HCT116 (cell line): ENCODE data around the gene PCBP3. TPM values are rescaled to one million over a fixed set of nuclear protein-coding genes. Genes with fewer than 3 reads are reported as not detected.

Experiments
- ATAC-seq: fragments of 200-7000 bp; cut with Tn5 transposase; 2 replicates; pipeline ENCODE4 v1.9.1; 2020; ENCODE audit warnings: mild to moderate bottlenecking, moderate library complexity
- BruUV-seq: library from RNA; stranded (reverse); fragments of 400-500 nt; replicated peaks from 2 replicates; lab custom pipeline; 2021; lab: Mats Ljungman, UMichigan
- CTCF ChIA-PET: fragments of 300-600 bp; sonication (Branson Sonifier 250); formaldehyde crosslinking; loops from one replicate; lab custom pipeline; 2021; ENCODE audit warnings: antibody characterized with exemption; lab: Charles Lee
- POLR2A ChIA-PET: fragments of 300-600, 350-600 bp; sonication (Branson Sonifier 250); formaldehyde crosslinking; loops from one replicate; lab custom pipeline; 2021; ENCODE audit warnings: antibody characterized with exemption; lab: Charles Lee
- RAD21 ChIA-PET, 2 experiments: fragments of 300-600 bp; sonication (Branson Sonifier 250); formaldehyde crosslinking; loops; one replicate each; lab custom pipeline; 2023; ENCODE audit warnings: low total read pairs in 2 of 2; ENCODE audit not compliant: uncharacterized antibody in 2 of 2, unreplicated experiment in 2 of 2, low non-redundant PET in 1 of 2; lab: Charles Lee
- DNase-seq: peaks from one replicate; pipeline ENCODE4 v3.0.0-alpha.2; 2010; ENCODE audit warnings: low read depth, low spot score
- H2AFZ ChIP-seq: fragments of 200-600 bp; shearing (Covaris generic), sonication (generic); 2 replicates; pipeline ENCODE4 v1.6.1; 2017; ENCODE audit warnings: low read depth, mixed run types, mixed read lengths, antibody characterized with exemption, low read length; ENCODE audit not compliant: poor library complexity, severe bottlenecking
- H3K27ac ChIP-seq: 2 replicates; pipeline ENCODE4 v1.5.1; 2012; ENCODE audit warnings: low read depth, low read length
- H3K27me3 ChIP-seq: fragments of 200-600 bp; sonication (generic); 2 replicates; pipeline ENCODE4 v1.6.1; 2016; ENCODE audit warnings: mixed run types, low read length, mixed read lengths; ENCODE audit not compliant: insufficient read depth
- H3K36me3 ChIP-seq, 2 experiments: fragments of 200-500 bp in 1 of 2; fragments of 200-600 bp in 1 of 2; sonication (Bioruptor generic) in 1 of 2; sonication (generic) in 1 of 2; 2 replicates each; pipeline versions ENCODE4 v1.5.1 to v1.6.1; 2014 to 2016; ENCODE audit warnings: low read length in 2 of 2, inconsistent platforms in 1 of 2, mixed read lengths in 1 of 2, mixed run types in 1 of 2; ENCODE audit not compliant: insufficient read depth in 2 of 2, control insufficient read depth in 1 of 2
- H3K4me1 ChIP-seq, 2 experiments: fragments of 200-600 bp in 1 of 2; sonication (generic) in 1 of 2; 2 replicates each; pipeline versions ENCODE4 v1.5.1 to v1.6.1; 2012 to 2017; ENCODE audit warnings: low read length in 2 of 2, inconsistent platforms in 1 of 2, mild to moderate bottlenecking in 1 of 2, mixed read lengths in 1 of 2, mixed run types in 1 of 2, moderate library complexity in 1 of 2; ENCODE audit not compliant: insufficient read depth in 2 of 2, control insufficient read depth in 1 of 2
- H3K4me2 ChIP-seq: fragments of 200-600 bp; sonication (generic); 2 replicates; pipeline ENCODE4 v1.6.1; 2017; ENCODE audit warnings: mixed run types, low read length, mixed read lengths
- H3K4me3 ChIP-seq, 2 experiments: fragments of 200-600 bp in 1 of 2; sonication (generic) in 1 of 2; replicated peaks in 1 of 2; 2 replicates each; pipeline ENCODE4 v1.5.1; 2011 to 2016; ENCODE audit warnings: low read length in 2 of 2, control low read depth in 1 of 2, low read depth in 1 of 2, mild to moderate bottlenecking in 1 of 2, mixed read lengths in 1 of 2, mixed run types in 1 of 2
- H3K79me2 ChIP-seq: fragments of 200-600 bp; sonication (generic); 2 replicates; pipeline ENCODE4 v1.6.1; 2017; ENCODE audit warnings: mild to moderate bottlenecking, mixed run types, low read length, moderate library complexity, mixed read lengths; ENCODE audit not compliant: insufficient read depth
- H3K9ac ChIP-seq: fragments of 200-600 bp; sonication (generic); 2 replicates; pipeline ENCODE4 v1.6.1; 2016; ENCODE audit warnings: low read length, mixed read lengths
- H3K9me2 ChIP-seq: fragments of 200-600 bp; sonication (generic), shearing (Covaris generic); 2 replicates; pipeline ENCODE4 v1.6.1; 2017; ENCODE audit warnings: mixed run types, mild to moderate bottlenecking, moderate library complexity; ENCODE audit not compliant: insufficient read depth
- H3K9me3 ChIP-seq, 2 experiments: fragments of 200-500 bp in 1 of 2; fragments of 200-600 bp in 1 of 2; sonication (Bioruptor generic) in 1 of 2; sonication (generic) in 1 of 2; 2 replicates each; pipeline ENCODE4 v1.6.1; 2014 to 2017; ENCODE audit warnings: low read length in 2 of 2, mixed read lengths in 2 of 2, inconsistent platforms in 1 of 2, low read depth in 1 of 2, mild to moderate bottlenecking in 1 of 2, mixed run types in 1 of 2, moderate library complexity in 1 of 2; ENCODE audit not compliant: control insufficient read depth in 1 of 2, insufficient read depth in 1 of 2
- H4K20me1 ChIP-seq: fragments of 200-600 bp; sonication (generic), shearing (Covaris generic); 2 replicates; pipeline ENCODE4 v1.6.1; 2017; ENCODE audit warnings: mixed run types, mild to moderate bottlenecking, moderate library complexity; ENCODE audit not compliant: insufficient read depth
- ATF3 ChIP-seq: IDR thresholded peaks from 2 replicates; pipeline ENCODE4 v1.6.1; 2012
- CBX3 ChIP-seq: IDR thresholded peaks from 2 replicates; pipeline ENCODE4 v1.6.1; 2012; ENCODE audit warnings: low read depth
- CEBPB ChIP-seq: IDR thresholded peaks from 2 replicates; pipeline ENCODE4 v1.6.1; 2012; ENCODE audit warnings: low read depth
- CTCF ChIP-seq, 3 experiments: fragments of 200-600 bp in 1 of 3; sonication (generic) in 1 of 3; IDR thresholded peaks in 2 of 3; conservative IDR thresholded peaks in 1 of 3; 2 replicates each; pipeline ENCODE4 v1.5.1; 2012 to 2017; ENCODE audit warnings: low read depth in 2 of 3, low read length in 2 of 3, antibody characterized with exemption in 1 of 3, borderline replicate concordance in 1 of 3, control low read depth in 1 of 3, mild to moderate bottlenecking in 1 of 3, mixed read lengths in 1 of 3, mixed run types in 1 of 3, moderate library complexity in 1 of 3; ENCODE audit not compliant: insufficient read depth in 1 of 3
- EGR1 ChIP-seq: IDR thresholded peaks from 2 replicates; pipeline ENCODE4 v1.6.1; 2012; ENCODE audit warnings: low read depth
- ELF1 ChIP-seq: IDR thresholded peaks from 2 replicates; pipeline ENCODE4 v1.6.1; 2012; ENCODE audit warnings: low read depth, borderline replicate concordance
- EZH2phosphoT487 ChIP-seq: fragments of 200-600 bp; IDR thresholded peaks from 2 replicates; pipeline ENCODE4 v1.6.1; 2018; ENCODE audit warnings: antibody characterized with exemption, borderline replicate concordance
- FOSL1 ChIP-seq: IDR thresholded peaks from 2 replicates; pipeline ENCODE4 v1.6.1; 2012; ENCODE audit warnings: low read depth
- POLR2A ChIP-seq: IDR thresholded peaks from 2 replicates; pipeline ENCODE4 v1.7.0; 2011; ENCODE audit warnings: borderline replicate concordance; ENCODE audit not compliant: insufficient read depth, insufficient read length; ENCODE audit errors: extremely low read depth
- RAD21 ChIP-seq: IDR thresholded peaks from 2 replicates; pipeline ENCODE4 v1.6.1; 2012; ENCODE audit warnings: low read depth, mild to moderate bottlenecking
- REST ChIP-seq: IDR thresholded peaks from 2 replicates; pipeline ENCODE4 v1.6.1; 2012; ENCODE audit warnings: low read depth
- TCF7L2 ChIP-seq: IDR thresholded peaks from 2 replicates; pipeline ENCODE4 v1.7.0; 2011; ENCODE audit warnings: borderline replicate concordance, inconsistent platforms; ENCODE audit not compliant: insufficient read depth, insufficient read length; ENCODE audit errors: extremely low read depth
- YY1 ChIP-seq: IDR thresholded peaks from 2 replicates; pipeline ENCODE4 v1.6.1; 2011; ENCODE audit warnings: low read length, low read depth, moderate library complexity, mild to moderate bottlenecking; ENCODE audit not compliant: insufficient replicate concordance; ENCODE audit errors: extremely low read depth
- intact Hi-C: fragments of 100-400 bp; cut with micrococcal nuclease; formaldehyde crosslinking; loops from 2 replicates; pipeline ENCODE4 v1.10.0; 2022
- total RNA-seq: library from RNA; stranded (reverse); gene quantifications from one replicate; pipeline ENCODE4 v1.2.1, GENCODE V29; 2021; ENCODE audit not compliant: unreplicated experiment
- TF ChIP-seq, protein P1 (sequence below): IDR thresholded peaks from 2 replicates; pipeline ENCODE4 v1.6.1; 2012

PCBP3 gene
- total RNA-seq, 1 experiment from 2014 or later = 3.1 TPM

DNA sequence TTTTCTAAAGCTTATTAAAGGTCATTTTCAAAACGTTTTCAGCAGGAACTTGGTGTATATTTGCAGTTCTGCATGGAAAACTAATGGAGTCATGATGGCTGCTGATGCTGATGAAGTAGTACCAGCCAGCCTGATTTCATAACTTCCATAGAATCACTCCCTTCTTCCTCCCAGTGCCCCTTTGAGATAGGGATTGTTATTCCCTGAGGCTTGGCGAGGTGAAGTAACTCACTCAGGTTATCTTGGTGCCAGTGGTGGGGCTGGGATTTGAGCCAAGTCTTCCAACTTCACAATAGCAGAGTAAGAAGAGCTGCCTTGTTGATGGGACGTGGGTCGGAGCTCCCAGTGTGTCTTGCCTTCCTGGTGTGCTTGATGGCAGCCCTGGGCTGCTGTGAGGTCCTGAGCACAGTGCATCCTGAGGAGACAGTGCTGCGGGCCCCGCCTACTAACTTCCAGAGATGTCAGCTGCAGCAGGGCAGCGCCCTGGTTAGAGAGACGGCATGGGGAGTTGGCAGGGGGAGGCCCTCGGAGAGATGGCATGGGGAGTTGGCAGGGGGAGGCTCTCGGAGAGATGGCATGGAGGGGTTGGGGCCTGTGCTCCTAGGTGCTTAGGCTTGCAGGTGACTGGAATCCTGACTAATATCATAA lies 92.6 kb downstream of the PCBP3 start:
- ATAC-seq (no peak), DNase-seq (no peak)
- RAD21 ChIA-PET = no interaction called here
- no TSS peak for BruUV-seq
- H3K4me1 ChIP-seq = no peaks in the 10 kb centered on the region
- no peak overlapping the region for H3K4me2 ChIP-seq
- no peaks in the 10 kb centered on the region for H3K9me2 ChIP-seq
- H3K4me3 ChIP-seq = no peak overlapping the region
- H3K9ac ChIP-seq = no peak overlapping the region
- POLR2A ChIA-PET = no interaction called here
- CTCF ChIA-PET = no interaction called here
- intact Hi-C loops = no loop called here
- no peaks in the 10 kb centered on the region for H3K79me2 ChIP-seq
- H4K20me1 ChIP-seq = no peaks in the 10 kb centered on the region
- TF ChIP-seq EZH2phosphoT487 = no peak
- no peak for TF ChIP-seq YY1
- no peak for TF ChIP-seq RAD21
- no peak for TF ChIP-seq EGR1
- TF ChIP-seq CTCF (IDR thresholded peaks at IDR 0.05 in 2 of 3, conservative IDR thresholded peaks at IDR 0.05 in 1 of 3; ENCODE audit: borderline replicate concordance in 1 of 3, insufficient read depth in 1 of 3, low read depth in 2 of 3, low read length in 2 of 3) = no peak
- TF ChIP-seq CEBPB = no peak
- TF ChIP-seq, protein P1, sequence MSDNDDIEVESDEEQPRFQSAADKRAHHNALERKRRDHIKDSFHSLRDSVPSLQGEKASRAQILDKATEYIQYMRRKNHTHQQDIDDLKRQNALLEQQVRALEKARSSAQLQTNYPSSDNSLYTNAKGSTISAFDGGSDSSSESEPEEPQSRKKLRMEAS = no peak
- no peak for TF ChIP-seq REST
- no peak for TF ChIP-seq FOSL1
- TF ChIP-seq CBX3 = no peak
- no peak for TF ChIP-seq ELF1
- no peak for TF ChIP-seq TCF7L2
- TF ChIP-seq ATF3 = no peak
- no peak for TF ChIP-seq POLR2A
- no peaks in the 10 kb centered on the region for H3K36me3 ChIP-seq
- no peak overlapping the region for H2AFZ ChIP-seq
- H3K27ac ChIP-seq = no peak overlapping the region
- H3K9me3 ChIP-seq = no peaks in the 10 kb centered on the region
- no peaks in the 10 kb centered on the region for H3K27me3 ChIP-seq
